Hindlimb muscle (tissue), 1 donor: Measurements from ENCODE around the gene NKG7. TPM values are rescaled to one million over a fixed set of nuclear protein-coding genes. Genes with fewer than 3 reads are reported as not detected.

Source experiments
- DNase-seq: peaks from one replicate; pipeline ENCODE4 v3.0.0-alpha.2; 2013
- polyA plus RNA-seq: library from polyadenylated mRNA; unstranded; fragments of 120-200 nt; gene quantifications from one replicate; pipeline ENCODE4 v1.2.1, GENCODE V29; 2013; ENCODE audit not compliant: insufficient read length

NKG7 gene
- polyA plus RNA-seq, 1 donor = 2.8 TPM

DNA sequence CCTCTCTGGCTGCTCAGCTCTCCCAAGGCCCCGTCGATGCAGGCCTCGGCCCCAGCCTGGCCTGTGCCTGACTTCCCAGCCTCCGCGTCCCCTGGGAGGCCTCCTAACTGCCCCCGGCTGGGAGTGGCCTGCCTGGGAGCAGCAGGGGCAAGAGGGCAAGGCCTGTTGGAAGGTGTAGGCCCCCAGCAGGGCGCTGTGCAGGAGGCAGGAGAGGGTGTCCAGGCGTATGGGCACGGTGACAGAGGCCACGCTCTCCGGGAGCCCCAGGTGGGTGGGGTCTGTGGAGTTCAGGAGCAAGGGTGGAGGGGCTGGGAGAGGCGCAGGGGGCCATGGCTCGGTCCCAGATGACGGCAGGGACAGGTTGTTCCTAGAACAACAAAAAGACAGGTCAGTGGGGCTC is 16.7 kb upstream of the NKG7 start:
- no peak for DNase-seq

DNA sequence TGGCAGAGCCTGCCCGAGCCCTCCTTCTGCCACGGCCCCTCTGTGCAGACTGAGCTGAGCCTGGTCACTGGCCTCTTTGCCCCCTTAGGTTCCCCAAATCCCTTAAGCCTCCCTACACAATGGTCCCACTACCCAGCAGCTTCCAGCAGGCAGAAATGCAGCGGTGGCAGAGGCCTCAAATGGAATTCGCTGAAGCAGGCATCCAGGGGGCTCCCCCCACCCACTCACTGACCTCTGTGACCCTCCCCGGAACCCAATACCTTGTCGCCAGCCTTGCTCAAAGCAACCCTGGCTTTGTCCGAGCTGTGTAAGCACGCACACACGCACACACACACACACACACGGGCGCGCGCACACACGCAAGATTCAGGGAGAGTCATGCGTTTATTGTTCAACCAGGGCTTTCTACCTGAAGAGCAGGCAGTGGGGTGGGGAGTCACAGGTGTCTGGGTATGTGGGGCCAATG is 15.5 kb upstream of the NKG7 start, which contains the start of gene LIM2:
LIM2 (minus strand) TSS at position 51 of the 466 bp plus-strand sequence. CDS start 531 bp downstream, outside the sequence.
- no peak for DNase-seq

DNA sequence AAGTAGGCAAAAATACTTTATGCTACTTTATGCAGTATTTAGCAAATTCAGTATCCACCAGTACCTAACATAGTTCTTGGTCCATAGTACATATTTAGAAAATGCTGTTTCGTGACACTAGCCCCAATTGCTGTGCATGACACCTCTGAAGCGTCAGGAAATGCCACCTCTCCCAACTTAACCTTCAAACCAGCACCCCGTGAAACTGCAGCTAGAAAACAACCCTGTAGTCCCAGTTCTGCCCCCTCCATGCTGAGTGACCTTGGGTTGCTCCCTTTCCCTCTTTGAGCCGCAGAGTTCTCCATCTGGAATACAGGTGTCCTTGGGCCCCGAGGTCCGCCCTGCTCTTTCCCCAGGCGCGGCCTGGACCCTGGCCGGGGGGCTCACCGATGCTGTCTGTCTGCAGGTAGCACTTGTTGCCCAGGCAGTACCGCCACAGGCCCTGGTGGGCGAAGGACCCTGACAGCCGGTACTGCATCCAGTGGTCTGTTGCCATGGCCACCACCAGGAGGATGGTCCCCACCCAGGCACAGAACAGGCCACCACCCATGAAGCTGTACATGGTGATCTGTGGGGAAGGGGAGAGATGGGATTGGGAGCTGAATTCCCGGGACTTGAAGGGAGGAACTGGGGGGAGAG is 14.5 kb upstream of the NKG7 start:
- DNase-seq = no peak

DNA sequence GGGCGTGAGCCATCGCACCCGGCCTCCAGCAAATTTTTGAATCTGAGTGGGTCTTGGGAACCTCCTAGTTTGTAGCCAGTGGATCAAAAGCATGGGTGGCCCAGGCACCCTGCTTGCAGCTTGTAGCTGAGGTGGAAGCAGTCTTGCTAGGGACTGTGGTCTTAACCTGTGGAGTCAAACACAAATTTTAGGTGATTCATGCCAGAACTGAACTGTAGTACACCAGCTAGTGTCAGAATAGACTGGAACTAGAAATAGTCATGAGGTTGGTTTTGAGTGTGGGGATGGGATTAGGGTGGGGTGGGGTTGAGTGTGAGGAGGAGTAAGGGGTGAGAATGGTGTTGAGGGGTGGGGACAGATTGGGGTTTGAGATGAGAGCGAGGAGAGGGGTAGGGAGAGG is 9.6 kb upstream of the NKG7 start:
- no peak for DNase-seq

DNA sequence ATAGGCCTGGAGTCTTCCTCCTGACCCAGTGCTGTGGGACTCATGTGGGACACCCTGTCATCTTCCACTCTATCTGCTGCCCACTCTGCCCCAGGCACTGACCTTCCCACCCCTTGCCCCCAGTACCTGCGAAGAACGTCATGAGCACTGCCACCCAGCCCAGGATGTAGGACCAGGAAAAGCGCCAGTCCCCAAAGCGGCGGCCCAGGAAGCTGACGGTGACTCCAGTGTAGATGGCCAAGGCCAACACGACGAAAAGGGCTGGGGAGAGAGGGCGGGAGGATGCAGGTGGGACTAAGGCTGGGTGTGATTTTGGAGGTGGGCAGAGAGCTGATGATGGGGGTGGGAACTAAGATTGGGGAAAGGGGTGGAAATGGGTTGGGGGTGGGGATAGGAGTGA is 7.9 kb upstream of the NKG7 start:
- no peak for DNase-seq

DNA sequence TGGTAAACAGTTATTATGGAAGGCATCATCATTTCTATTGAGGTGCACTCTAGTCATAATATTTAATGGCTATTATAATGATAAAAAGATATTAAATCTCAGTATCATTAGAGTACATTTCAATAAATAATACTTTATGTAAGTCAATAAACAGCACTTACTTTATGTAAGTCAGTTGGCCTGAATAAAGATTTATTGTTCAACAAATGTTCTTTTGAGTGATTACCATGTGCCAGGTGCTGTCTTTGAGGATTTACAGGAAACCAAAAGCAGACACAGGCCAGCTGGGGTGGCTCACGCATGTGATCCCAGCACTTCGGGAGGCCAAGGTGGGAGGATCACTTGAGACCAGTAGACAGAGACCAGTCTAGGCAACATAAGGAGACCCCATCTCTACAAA is 5.0 kb upstream of the NKG7 start:
- DNase-seq = no peak

DNA sequence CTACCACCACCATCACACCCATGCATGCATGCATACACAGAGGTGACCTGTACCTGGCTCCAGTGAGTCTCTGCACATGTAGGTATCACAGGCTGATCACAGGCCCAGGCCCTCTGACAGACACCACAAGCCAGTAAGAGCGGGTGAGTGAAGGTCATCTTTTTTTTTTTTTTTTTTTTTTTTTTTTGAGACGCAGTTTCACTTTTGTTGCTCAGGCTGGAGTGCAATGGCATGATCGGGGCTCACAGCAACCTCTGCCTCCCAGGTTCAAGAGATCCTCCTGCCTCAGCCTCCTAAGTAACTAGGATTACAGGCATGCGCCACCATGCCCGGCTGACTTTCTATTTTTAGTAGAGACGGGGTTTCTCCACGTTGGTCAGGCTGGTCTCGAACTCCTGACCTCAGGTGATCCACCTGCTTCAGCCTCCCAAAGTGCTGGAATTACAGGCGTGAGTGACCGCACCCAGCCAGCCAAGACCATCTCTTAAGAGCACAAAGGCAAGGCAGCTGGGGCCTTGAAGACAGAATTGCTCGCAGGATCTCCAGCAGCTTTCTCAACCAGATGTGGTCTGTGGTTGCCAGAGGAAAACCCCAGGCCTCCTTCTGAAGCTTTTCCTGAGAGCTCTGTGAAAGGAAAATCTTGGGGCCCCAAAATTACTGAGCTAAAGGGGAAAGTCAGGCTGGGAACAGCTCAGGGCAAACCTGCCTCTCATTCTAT is 3.2 kb upstream of the NKG7 start:
- no peak for DNase-seq

DNA sequence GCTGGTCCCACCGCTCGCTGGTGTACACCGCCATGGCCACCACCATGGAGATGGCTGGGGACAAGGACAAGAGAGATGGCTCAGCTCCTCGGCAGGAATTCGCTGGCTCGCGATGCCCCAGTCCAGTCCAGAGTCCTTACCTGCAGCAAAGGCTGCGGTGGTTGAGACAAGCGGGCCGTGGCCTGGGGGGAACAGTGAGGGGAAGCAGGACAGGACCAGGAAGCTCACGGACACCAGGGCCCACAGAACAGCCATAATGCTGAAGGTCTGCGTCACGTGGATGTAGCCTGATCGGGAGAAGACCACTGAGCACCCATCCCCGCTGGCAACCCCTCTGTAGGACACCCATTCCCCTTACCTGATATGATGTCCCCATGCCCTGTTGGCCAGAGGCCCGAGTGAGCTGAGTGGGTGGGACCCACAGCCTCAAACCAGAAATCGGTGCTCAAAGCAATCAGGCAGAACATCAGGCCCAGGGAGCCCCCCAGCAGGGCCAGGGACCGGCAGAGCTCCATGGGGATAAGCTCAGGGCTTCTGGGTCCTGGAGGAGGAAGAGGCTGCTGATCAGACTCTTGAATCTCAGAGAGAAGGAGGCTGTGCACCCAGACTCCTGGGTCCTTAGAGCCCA is 319 bp downstream of the NKG7 start:
- DNase-seq = no peak

DNA sequence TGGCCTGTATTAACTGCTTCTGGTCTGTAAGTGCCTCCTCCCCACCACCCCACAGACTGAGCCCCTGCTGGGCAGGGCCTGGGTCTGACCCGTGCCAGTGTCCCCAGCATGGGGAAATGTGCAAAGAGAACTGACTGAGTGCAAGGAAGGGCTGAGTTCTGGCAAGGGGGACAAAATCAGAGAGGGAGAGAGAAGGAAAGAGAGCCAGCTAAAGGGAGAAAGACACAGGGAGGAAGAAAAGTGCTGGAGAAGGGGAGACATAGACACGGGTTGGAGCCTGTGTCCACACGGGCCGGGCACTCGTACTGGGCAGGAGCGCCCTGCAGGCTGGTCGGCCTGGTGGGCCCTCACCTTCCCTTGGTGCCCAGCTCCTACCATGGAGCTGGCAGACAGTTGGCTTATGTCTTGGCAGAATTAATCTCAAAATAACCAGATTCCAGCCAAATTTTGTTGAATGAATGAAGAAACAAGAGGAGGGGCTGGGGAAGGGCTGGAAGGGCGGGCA is 1.2 kb downstream of the NKG7 start:
- DNase-seq = no peak

DNA sequence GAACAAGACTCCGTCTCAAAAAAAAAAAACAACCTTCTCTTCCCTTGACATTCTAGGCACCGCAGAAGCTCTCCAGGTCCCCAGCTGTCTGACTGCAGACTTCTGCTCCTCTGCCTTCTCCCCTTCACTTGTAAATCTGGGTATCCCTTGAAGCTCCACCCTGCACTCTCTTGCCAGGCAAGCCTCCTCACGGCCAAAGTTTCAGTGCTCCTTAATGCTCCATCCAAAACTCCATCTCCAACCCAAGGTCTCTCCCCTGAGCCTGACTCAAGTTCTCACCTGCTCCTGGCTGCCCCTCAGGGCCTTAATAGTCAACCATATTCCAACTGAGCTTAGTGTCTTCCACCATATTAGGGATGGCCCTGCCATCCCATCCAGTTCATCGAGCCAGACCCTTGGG is 2.2 kb downstream of the NKG7 start:
- no peak for DNase-seq

DNA sequence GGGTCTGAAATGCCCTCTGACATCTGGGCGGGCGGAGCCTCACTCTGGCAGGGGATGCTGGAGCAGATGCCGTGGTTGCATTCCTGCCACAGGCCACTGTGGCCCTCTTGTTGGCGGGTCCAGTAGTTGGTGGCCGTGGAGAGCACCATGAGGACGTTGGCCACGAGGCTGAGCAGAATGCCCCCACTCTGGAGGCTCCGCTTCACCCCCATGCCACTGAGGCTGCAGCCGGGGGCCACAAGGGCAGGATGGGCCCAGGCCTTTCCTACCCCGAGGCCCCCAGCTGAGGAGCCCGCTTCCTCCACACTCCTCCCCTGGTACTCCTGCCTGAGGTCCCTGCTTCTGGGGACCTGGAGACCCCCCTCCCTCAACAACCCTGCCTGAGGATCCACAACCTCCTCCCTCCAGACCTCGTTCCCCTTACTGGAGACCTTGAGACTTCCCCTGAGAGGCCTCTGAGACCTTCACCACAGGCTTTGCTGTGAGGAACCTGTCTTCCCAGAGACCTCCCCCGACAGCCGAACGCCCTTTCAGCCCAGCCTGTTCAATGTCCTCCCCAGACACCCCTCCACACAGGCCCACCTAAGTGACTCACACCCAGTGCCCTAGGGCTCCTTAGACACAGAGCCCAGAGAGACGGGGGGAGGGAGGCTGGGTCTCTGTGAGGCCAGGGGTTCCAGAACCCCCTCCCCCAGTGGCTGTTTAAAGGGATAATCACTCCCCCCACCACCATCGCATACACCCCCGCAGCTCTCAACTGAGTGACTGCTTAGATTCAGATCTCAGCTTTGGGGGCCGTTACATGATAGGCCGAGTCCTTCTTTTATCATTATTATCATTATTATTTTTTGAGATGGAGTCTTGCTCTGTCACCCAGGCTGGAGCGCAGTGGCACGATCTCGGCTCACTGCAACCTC is 3.8 kb downstream of the NKG7 start, which contains the start of gene CLDND2:
CLDND2 (minus strand) TSS at position 638 of the 917 bp plus-strand sequence; CDS start at position 212, 426 bp downstream.
- DNase-seq = peak; percentile 19

DNA sequence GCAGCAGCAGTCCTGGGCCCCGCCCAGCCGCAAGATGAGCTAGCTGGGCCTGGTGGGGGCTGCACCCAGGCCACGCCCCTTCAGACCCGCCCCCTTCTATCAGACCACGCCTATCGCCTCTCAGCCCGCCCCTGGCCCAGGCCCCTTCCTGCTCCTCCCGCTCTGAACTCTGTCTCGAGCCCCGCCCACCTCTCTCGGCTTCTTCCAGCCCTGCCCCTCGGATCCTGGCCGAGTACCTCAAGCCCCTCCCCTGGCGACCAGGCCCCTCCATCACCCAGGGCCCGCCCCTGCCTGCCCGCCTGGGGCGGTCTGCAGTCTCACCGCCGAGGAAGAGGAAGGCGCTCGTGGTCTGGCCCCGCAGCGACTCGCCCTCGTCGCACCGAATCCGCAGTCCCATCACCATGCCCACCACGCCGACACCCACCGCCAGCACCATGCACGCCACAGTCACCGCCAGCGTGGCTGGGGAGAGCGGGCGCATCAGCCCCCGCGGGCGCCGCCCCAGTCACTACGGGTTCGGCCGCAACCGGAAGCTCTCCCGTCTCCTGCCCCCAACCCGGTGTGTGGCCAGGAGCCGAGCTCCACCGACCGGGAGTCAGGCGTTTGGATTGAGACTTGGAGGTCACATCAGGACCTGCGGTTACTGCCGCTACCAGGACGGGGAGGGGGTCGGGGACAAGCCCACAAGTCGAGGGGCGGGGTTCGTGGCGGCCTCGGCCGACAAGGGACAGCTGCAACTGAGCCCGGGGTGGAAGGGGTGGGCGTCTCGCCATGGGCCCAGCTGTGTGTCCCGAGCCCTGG is 4.7 kb downstream of the NKG7 start:
- DNase-seq = peak; percentile 98

DNA sequence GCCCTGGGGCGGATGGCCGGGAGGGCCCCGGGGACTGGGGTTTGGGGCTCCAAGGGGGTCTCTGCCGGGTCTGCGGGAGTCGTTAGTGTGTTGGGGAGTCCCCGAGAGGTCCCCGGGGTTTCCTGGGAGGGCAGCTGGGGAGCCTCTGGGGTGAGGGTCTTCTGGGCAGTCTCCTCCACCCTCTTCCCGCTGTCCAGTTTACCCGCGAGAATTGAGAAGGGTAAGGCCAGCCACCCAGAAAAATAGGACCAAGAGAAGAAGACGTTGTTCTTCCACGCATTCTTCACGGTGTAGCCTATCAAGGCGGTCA is 5.2 kb downstream of the NKG7 start:
- DNase-seq = no peak

DNA sequence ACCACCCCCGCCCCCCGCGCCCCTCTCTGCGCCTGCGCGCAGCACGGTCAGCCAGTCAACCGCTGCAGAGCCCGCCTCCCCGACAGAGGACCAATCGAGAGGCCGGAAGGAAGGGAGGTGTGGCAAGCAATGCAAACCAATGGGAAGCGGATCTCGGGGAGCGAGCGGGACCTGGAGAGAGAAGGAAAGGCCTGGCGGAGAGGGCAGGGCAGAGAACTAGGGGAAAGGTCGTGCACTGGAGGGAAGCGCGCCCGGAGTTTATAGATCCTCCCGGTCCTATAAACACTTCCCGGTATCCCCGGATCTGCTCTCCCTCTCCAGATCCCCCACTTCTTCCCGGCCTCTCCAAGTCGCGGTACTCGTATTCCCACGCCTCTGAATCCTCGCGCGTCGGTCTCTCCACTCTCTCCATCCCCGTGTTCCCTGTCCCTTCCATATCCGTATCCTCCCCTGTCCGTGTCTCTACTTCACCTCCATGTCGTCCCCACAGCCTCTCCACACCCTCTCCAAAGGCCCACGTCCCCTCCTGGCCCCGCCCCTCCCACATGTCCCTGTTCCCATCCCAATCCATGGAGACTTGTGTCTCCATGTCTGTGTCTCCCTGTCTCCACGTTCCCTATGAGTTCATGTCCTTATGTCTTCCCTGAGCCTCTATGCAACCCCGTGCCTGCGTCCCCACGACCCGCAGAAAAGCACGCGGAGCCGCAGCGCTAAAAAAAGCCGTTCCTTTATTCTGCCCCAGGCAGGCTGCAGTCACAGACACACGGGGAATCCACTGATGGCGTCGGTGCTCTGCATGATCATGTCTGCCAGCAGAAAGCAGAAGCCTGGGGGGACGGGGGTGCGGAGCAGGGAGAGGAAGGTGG is 5.8 kb downstream of the NKG7 start:
- peak; percentile 97 for DNase-seq

DNA sequence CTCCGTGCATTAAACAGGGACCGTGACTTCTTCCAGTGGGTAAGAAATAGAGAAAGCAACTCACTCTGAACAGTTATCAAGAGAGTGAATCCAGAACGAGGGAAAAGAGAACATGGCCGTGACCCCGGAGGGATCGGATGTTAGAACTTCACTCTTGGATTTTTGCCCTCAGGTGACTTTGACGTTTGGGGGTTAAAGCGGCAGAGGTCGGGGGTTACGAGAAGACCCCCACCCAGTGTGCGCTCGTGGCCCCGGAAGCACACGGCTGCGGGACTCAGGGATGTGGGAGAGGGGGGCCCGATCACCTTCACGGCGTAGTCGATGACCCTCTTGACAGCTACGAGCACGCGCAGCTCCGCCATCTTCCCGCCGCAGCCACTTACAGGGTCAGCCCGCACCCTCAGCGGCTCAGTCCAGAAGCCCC is 6.5 kb downstream of the NKG7 start, which contains the start of gene ETFB:
ETFB (minus strand) TSS at position 424 of the 424 bp plus-strand sequence; CDS start at position 362, 62 bp downstream.
- DNase-seq = no peak

DNA sequence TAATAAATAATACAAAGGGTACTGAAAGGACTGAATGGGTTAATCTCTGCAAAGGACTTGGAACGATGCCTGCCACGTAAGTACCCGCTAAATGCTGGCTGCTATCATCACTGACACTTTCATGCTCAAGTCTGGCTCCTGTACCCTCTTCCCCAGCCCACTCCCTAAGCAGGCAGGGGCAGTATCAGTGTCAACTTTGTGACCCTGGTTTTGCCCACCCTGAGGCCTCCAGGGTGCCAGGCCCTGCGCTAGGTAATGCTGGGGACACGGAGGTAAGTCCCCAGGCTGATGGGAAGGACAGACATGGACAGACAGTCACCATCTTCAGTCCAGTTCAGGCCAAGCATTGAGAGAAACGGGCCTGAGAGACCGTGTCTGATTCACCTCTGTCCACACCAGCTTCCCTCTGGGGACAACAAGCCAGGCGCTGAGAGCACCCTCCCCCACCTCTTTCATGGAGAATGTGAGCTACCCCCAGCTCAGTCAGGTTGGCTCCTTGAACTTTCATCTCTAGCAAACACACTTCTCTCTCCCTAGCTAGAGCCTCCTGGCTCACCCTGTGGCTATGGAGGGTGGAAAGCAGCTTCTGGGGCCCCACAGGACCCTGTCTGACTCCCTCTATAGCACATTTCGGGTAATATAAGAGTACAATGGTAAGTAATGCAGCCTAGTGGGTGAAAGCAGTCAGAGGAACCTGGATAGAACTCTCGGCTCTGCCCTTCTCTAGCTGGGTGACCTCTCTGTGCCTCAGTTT is 7.1 kb downstream of the NKG7 start:
- DNase-seq = no peak

DNA sequence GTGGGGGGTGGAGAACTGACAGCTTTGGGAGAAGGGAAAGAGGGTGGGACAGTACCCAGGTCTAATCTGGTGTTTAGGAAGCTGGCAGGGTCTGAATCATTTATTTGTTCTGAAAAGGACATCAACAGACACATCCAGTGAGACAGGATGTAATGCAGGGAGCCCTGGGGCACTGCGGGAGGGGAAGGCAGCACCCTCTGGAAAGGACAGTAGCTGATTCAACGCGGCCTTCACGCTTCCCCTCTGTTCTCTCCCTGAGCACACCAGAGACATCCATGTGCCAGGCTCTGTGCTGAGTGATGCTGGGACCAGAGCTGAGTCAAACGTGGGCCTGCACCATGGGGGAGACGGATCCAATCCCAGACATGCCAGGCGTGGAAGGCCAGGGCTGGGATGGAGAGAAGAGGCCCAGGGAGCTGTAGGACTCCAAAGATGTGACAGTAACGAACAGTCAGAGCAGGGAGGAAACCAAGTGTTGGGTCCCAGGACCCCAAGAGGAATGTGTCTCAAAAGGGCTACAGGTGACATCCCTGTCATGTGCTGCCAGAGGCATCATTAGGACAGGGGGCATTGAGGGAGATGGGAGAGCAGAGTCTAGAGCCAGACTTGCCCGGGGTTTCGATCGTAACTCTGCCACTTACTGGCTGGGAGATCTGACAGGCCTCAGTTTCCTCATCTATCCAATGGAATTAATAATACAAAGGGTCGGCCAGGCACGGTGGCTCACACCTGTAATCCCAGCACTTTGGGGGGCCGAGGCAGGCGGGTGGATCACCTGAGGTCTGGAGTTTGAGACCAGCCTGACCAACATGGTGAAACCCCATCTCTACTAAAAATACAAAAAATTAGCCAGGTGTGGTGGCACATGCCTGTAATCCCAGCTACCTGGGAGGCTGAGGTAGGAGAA is 8.0 kb downstream of the NKG7 start:
- no peak for DNase-seq

DNA sequence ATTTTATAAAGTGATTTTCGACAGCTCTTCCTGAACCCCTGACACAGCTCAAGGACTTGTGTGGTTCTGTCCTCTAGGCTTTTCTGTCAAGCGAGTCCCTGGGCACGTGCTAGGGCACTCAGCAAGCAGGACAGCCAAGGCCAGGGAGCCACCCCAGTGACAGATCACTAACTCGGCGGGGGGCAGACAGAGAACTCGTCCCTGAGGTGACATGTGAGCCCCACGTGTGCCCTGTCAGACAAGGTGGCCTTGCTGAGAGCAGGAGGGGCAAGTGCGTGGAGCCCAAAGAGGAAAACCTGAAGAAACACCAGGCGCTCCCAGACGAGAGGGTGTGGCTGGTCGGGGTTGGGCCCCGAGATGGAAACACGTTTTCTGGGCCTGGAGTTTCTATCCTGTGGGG is 11.2 kb downstream of the NKG7 start:
- no peak for DNase-seq

DNA sequence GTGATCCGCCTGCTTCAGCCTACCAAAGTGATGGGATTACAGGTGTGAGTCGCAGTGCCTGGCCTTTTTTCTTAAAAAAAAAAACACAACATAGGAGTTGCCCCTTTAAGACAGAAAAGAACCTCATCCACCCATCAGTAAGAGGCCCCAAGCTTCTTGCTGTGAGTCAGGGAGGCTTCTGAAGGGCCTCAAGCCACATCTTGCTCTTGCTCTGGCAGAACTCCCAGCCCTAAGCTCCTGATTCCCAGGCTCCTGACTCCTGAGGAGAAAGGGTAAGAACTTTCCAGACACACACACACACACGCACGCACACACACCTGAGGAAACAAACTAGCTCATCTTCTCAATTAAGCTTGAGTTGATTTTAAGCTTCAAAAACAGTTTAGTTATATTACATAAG is 13.2 kb downstream of the NKG7 start:
- DNase-seq = peak; percentile 37
